Fibroblast of the aortic adventitia (primary cell): ENCODE measurements around the gene SERPINB12. TPM values are rescaled to one million over a fixed set of nuclear protein-coding genes. Genes with fewer than 3 reads are reported as not detected.

Source experiments
- DNase-seq: peaks from one replicate; pipeline ENCODE4 v3.0.0-alpha.2; 2010; ENCODE audit warnings: low read depth
- H3K4me3 ChIP-seq: 2 replicates; pipeline ENCODE4 v1.5.1; 2011; ENCODE audit warnings: low read depth, mild to moderate bottlenecking, control low read depth, low read length, moderate library complexity
- total RNA-seq: library from RNA; depleted of rRNA; stranded (reverse); fragments of >200 nt; gene quantifications from 2 replicates; pipeline ENCODE4 v1.2.3, GENCODE V29; 2012; ENCODE audit warnings: low replicate concordance
- TF ChIP-seq, protein P1 (sequence below): IDR thresholded peaks from 2 replicates; pipeline ENCODE4 v1.5.1; 2011; ENCODE audit warnings: mild to moderate bottlenecking, low read length, control low read depth, inconsistent platforms; ENCODE audit not compliant: insufficient read depth

Gene SERPINB12
- total RNA-seq, 1 donor = not detected

GRCh38 chr18:63603772-63604171 is 61.6 kb downstream of the SERPINB12 start:
- peak; percentile 3 for DNase-seq
- no peak overlapping the region for H3K4me3 ChIP-seq
- TF ChIP-seq, protein P1, sequence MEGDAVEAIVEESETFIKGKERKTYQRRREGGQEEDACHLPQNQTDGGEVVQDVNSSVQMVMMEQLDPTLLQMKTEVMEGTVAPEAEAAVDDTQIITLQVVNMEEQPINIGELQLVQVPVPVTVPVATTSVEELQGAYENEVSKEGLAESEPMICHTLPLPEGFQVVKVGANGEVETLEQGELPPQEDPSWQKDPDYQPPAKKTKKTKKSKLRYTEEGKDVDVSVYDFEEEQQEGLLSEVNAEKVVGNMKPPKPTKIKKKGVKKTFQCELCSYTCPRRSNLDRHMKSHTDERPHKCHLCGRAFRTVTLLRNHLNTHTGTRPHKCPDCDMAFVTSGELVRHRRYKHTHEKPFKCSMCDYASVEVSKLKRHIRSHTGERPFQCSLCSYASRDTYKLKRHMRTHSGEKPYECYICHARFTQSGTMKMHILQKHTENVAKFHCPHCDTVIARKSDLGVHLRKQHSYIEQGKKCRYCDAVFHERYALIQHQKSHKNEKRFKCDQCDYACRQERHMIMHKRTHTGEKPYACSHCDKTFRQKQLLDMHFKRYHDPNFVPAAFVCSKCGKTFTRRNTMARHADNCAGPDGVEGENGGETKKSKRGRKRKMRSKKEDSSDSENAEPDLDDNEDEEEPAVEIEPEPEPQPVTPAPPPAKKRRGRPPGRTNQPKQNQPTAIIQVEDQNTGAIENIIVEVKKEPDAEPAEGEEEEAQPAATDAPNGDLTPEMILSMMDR = no peak

DNA sequence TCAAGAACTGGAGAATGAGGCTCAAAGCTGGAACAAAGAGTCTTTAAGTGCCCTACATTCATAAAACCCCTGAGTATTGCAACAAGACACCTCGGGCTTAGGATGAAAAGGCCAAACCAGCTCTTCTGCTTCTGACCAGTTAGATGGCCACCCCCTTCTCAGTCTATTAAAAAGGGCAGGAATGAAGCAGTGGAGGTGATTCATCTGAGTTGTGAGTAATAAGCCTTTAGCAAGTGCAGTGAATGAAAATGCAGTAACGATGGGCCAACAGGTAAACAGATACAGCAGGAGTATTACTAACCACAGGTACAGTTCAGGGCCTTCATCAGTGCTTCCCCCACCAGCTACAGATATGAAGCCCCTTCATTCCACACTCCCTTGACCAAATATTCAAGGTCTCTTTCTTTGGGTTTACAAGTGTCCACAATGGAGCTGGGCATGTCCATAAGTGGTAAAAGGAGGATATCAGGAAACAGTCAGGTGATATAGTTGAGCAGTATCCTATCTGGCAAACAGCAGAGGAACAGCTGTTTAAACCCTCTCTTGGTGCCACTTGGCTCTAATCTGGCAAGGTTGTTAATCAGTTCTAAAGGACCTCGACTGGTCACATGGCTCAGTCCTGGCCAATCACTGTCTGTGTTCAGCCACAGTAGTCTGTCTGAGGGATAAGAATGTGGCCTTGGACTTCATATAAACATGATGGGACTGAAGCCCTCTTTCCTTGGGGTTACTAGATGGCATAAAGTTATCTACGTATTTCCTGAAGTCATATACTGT is 62.8 kb downstream of the SERPINB12 start:
- no peak overlapping the region for H3K4me3 ChIP-seq
- no peak for DNase-seq
- TF ChIP-seq, protein P1 = no peak

- DNase-seq = no peak
These were observed 64.4 kb downstream of the SERPINB12 start for GRCh38 chr18:63606526-63606925.

DNA sequence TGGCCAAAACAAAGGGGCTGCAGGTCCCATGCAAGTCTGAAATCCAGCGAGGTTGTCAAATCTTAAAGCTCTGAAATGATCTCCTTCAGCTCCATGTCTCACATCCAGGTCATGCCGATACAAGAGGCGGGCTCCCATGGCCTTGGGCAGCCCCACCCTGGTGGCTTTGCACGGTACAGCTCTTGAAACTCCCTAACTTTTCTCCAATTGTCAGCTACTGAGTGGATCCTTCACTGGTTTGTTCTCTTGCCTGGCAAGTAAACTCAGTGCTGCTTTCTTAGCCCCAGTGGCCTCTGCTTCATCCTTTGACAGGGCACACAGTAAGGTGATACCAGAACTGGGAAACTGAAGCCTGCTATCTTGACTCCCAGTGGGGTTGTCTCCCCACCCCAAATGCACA is 71.3 kb downstream of the SERPINB12 start:
- TF ChIP-seq, protein P1 = no peak
- no peak for DNase-seq
- H3K4me3 ChIP-seq = no peak overlapping the region

More at GRCh38 chr18:63606526-63606925, 64.4 kb downstream of the SERPINB12 start:
- TF ChIP-seq, protein P1 = no peak
- H3K4me3 ChIP-seq = no peak overlapping the region

GRCh38 chr18:63617049-63617914 is 75.1 kb downstream of the SERPINB12 start:
- TF ChIP-seq, protein P1 = no peak
- peak; percentile 21 for DNase-seq
- no peak overlapping the region for H3K4me3 ChIP-seq

GRCh38 chr18:63617915-63618234 is 75.7 kb downstream of the SERPINB12 start:
- TF ChIP-seq, protein P1 = no peak
- no peak for DNase-seq
- H3K4me3 ChIP-seq = no peak overlapping the region

Other genes starting within 250 kb of the SERPINB12 start
- gene BCL2, start 222.6 kb upstream of the SERPINB12 start, total RNA-seq = 4.2 and 13.2 TPM in 2 replicates
- 55.0 and 64.8 TPM in 2 replicates for gene KDSR, start 175.2 kb upstream of the SERPINB12 start, total RNA-seq
- gene VPS4B, start 119.9 kb upstream of the SERPINB12 start, total RNA-seq = 38.1 and 77.9 TPM in 2 replicates
- gene SERPINB5, start 65.4 kb upstream of the SERPINB12 start, total RNA-seq = not detected in 2 replicates
- gene SERPINB13, start 45.0 kb downstream of the SERPINB12 start, total RNA-seq = not detected in 2 replicates
- gene SERPINB4, start 101.9 kb downstream of the SERPINB12 start, total RNA-seq = not detected in 2 replicates
- not detected in 2 replicates for gene SERPINB3, start 119.5 kb downstream of the SERPINB12 start, total RNA-seq
- gene SERPINB11, start 160.6 kb downstream of the SERPINB12 start, total RNA-seq = not detected in 2 replicates
- 0.27 TPM in 1 of 2 replicates, not detected in the other for gene SERPINB7, start 233.0 kb downstream of the SERPINB12 start, total RNA-seq